Gastrocnemius medialis (tissue), 4 donors: ENCODE results near the gene PLK3. TPM values are rescaled to one million over a fixed set of nuclear protein-coding genes. Genes with fewer than 3 reads are reported as not detected.
"Not testable (repeated sequence)": the region's sequence is repeated elsewhere in the genome, so short reads cannot be mapped to it uniquely, and the experiment has no call there.

ENCODE experiments used
- ATAC-seq, 2 donors: fragments of 150-250 bp; one replicate each; pipeline ENCODE4 v1.9.1; 2016
- DNase-seq, 2 donors: peaks; one replicate each; pipeline ENCODE4 v3.0.0-alpha.2; 2019
- H3K27ac ChIP-seq, 4 donors: fragments of 200-600 bp; sonication (generic); 1 replicate in 1 of 4; 2 replicates in 3 of 4; pipeline ENCODE4 v1.5.1; 2016 to 2018; ENCODE audit warnings: mild to moderate bottlenecking in 2 of 4, moderate library complexity in 1 of 4
- H3K27me3 ChIP-seq, 3 donors: fragments of 200-600 bp; sonication (generic) in 2 of 3; 1 replicate in 1 of 3; 2 replicates in 2 of 3; pipeline versions ENCODE4 v1.5.1 to v1.6.0; 2016 to 2019; ENCODE audit warnings: mild to moderate bottlenecking in 1 of 3, moderate library complexity in 1 of 3
- H3K36me3 ChIP-seq, 2 donors: fragments of 200-600 bp; sonication (generic) in 1 of 2; one replicate each; pipeline ENCODE4 v1.5.1; 2017 to 2018
- H3K4me1 ChIP-seq, 2 donors: fragments of 200-600 bp; sonication (generic) in 1 of 2; one replicate each; pipeline ENCODE4 v1.5.1; 2016 to 2017; ENCODE audit warnings: mild to moderate bottlenecking in 2 of 2
- H3K4me3 ChIP-seq, 4 donors: fragments of 200-600 bp; sonication (generic) in 3 of 4; 1 replicate in 1 of 4; 2 replicates in 3 of 4; pipeline ENCODE4 v1.5.1; 2016 to 2019; ENCODE audit warnings: mild to moderate bottlenecking in 2 of 4
- H3K9me3 ChIP-seq, 3 donors: fragments of 200-600 bp; sonication (generic) in 2 of 3; 1 replicate in 1 of 3; 2 replicates in 2 of 3; pipeline ENCODE4 v1.5.1; 2016 to 2019
- POLR2A ChIP-seq, 2 donors: fragments of 450-650 bp; IDR thresholded peaks; one replicate each; pipeline ENCODE4 v1.6.1; 2017; ENCODE audit warnings: antibody characterized with exemption in 2 of 2, mild to moderate bottlenecking in 2 of 2, moderate library complexity in 2 of 2
- in situ Hi-C, 4 donors: fragments of 200-750 bp; cut with MboI; loops; one replicate each; pipeline versions ENCODE4 v1.15.0 to v1.8.0; 2017; ENCODE audit warnings: low sequenced_read_pairs in 4 of 4
- intact Hi-C: fragments of 100-400 bp; cut with DNase I; formaldehyde crosslinking; loops from one replicate; pipeline ENCODE4 v1.15.1; 2023; ENCODE audit warnings: low total_unique reads
- total RNA-seq, 4 donors: library from RNA; depleted of rRNA; stranded (reverse); fragments of >200 nt; gene quantifications; one replicate each; pipeline versions ENCODE4 v1.1.0 to v1.2.3, GENCODE V29; 2016
- TF ChIP-seq, protein P1 (sequence below), 5 experiments: fragments of 450-650 bp in 3 of 5; fragments of 200-600 bp in 2 of 5; sonication (generic) in 2 of 5; IDR thresholded peaks in 4 of 5; conservative IDR thresholded peaks in 1 of 5; 1 replicate in 4 of 5; 2 replicates in 1 of 5; pipeline ENCODE4 v1.5.1; 2016 to 2019; ENCODE audit warnings: antibody characterized with exemption in 5 of 5, mild to moderate bottlenecking in 3 of 5, moderate library complexity in 3 of 5

Gene PLK3
- total RNA-seq, 4 donors from 2014 or later, result 1.6 to 4.3 (median 3.6) TPM

DNA sequence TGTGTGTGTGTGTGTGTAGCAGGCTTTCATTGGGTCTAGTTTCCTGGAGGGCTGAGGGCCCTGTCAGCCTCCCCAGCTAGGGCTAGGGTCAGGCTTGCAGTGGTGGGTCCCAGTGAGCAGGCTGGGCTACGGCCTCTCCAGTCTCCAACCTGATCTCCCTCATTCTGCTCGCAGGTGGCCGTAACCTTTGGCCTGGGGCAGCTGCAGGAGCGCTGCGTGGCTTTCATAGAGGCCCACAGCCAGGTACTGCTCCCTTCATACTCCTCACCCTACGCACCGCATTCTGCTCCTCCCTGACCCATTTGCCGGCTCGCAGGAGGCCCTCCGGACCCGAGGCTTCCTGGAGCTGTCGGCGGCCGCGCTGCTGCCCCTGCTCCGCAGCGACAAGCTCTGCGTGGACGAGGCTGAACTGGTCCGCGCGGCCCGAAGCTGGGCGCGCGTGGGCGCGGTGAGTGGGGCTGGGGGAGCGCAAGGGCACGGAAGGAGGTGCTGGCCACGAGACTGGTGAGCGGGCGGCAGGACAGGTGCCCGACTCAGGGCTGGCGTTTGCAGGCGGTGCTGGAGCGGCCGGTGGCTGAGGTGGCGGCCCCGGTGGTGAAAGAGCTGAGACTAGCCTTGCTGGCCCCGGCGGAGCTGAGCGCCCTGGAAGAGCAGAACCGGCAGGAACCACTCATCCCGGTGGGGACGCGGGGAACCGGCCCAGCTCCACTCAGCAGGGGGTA is 12.8 kb downstream of the PLK3 start:
- in situ Hi-C loops (no loop called here), intact Hi-C loops (no loop called here)
- TF ChIP-seq POLR2A (IDR thresholded peaks at IDR 0.05), result no peak
- TF ChIP-seq, protein P1, sequence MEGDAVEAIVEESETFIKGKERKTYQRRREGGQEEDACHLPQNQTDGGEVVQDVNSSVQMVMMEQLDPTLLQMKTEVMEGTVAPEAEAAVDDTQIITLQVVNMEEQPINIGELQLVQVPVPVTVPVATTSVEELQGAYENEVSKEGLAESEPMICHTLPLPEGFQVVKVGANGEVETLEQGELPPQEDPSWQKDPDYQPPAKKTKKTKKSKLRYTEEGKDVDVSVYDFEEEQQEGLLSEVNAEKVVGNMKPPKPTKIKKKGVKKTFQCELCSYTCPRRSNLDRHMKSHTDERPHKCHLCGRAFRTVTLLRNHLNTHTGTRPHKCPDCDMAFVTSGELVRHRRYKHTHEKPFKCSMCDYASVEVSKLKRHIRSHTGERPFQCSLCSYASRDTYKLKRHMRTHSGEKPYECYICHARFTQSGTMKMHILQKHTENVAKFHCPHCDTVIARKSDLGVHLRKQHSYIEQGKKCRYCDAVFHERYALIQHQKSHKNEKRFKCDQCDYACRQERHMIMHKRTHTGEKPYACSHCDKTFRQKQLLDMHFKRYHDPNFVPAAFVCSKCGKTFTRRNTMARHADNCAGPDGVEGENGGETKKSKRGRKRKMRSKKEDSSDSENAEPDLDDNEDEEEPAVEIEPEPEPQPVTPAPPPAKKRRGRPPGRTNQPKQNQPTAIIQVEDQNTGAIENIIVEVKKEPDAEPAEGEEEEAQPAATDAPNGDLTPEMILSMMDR (IDR thresholded peaks at IDR 0.05 in 4 of 5, conservative IDR thresholded peaks at IDR 0.05 in 1 of 5), result no peak
- ATAC-seq, result peak in 1 of 2 donors; percentile 19
- peak overlapping the region; percentile 89 to 98 (median 94) for H3K27ac ChIP-seq
- no peaks in the 10 kb centered on the region for H3K27me3 ChIP-seq
- H3K9me3 ChIP-seq, result no peaks in the 10 kb centered on the region
- H3K36me3 ChIP-seq, result no peaks in the 10 kb centered on the region
- peak overlapping the region; percentile 70 to 92 (median 72) for H3K4me3 ChIP-seq
- H3K4me1 ChIP-seq, result peaks cover 23 to 36% of the 10 kb centered on the region in 2 donors
- DNase-seq, result no peak

DNA sequence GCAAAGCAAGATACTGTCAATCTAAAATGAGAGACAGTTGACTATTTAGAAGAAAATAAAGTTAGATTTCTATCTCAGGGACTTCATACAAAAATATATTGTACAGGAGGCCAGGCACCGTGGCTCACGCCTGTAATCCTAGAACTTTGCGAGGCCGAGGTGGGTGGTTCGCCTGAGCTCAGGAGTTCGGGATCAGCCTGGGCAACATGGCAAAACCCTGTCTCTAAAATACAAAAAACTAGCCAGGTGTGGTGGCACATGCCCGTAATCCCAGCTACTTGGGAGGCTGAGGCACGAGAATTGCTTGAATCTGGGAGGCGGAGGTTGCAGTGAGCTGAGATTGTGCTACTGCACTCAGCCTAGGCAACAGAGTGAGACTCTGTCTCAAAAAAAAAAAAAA is 15.7 kb downstream of the PLK3 start:
- ATAC-seq, intact Hi-C loops, H3K27ac ChIP-seq, H3K4me3 ChIP-seq, H3K27me3 ChIP-seq, in situ Hi-C loops, DNase-seq, H3K9me3 ChIP-seq, H3K36me3 ChIP-seq: not testable (repeated sequence)
- peaks cover 20 to 21% of the 10 kb centered on the region in 2 donors for H3K4me1 ChIP-seq

DNA sequence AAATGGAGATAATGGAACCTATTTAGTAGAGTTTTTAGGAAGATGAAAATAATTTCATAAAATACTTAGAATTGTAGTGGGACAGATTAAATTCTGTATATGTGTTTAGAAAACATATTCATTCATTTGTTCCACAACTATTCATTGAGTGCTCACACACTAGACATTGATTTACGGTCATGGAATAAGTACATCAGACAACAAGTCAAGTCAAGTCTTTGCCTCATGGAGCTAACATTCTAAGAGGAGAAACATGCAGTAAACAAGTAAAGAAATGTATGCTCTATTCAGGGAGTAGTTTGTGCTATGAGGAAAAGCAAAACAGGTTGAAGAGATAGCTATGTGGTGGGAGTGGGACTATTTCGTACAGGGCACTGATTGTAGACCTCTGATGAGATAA is 17.1 kb downstream of the PLK3 start:
- intact Hi-C loops, result no loop called here

DNA sequence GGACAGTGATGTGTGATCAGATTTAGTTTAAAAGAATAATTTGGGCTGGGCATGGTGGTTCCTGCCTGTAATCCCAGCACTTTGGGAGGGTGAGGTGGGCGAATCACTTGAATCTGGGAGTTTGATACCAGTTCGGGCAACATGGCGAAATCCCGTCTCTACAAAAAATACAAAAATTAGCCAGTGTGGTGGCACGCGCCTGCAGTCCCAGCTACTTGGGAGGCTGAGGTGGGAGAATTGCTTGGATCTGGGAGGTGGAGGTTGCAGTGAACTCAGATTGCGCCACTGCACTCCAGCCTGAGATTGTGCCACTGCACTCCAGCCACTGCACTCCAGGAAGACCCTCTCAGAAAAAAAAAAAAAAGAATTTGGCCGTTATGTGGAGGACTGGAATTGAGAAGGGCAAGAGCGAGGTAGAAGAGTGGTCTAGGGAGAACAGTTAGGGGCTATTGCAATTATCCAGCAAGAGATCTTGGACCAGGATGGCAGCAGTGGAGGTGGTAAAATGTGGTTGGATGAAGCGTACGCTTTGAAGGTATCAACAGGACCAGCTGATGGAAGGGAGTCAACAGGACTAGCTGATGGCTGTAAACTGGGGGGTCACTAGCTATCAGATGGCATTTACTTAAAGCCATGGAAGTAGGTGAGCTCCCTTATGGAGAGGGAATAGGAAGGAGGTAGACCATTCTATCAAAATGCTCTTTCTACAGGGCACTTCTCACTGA is 17.8 kb downstream of the PLK3 start:
- Histone ChIP-seq H3K36me3 (no peaks in the 10 kb centered on the region), H3K27ac (peak overlapping the region in 1 of 4 donors; percentile 86), H3K9me3 (no peaks in the 10 kb centered on the region), H3K27me3 (no peaks in the 10 kb centered on the region), H3K4me3 (no peak overlapping the region), H3K4me1 (peaks cover 15 to 19% of the 10 kb centered on the region in 2 donors)
- TF ChIP-seq, protein P1 (IDR thresholded peaks at IDR 0.05 in 4 of 5, conservative IDR thresholded peaks at IDR 0.05 in 1 of 5), result no peak
- TF ChIP-seq POLR2A (IDR thresholded peaks at IDR 0.05), result no peak
- ATAC-seq (no peak), DNase-seq (no peak)
- intact Hi-C loops (loop anchor here (2.0 kb wide), 1 partner anchor 17 kb away; the partner anchor contains the start of gene PLK3), in situ Hi-C loops (no loop called here)

More for the DNA sequence above, 17.1 kb downstream of the PLK3 start:
- H3K36me3 ChIP-seq, result no peaks in the 10 kb centered on the region
- no peak overlapping the region for H3K27ac ChIP-seq
- no peak for TF ChIP-seq POLR2A (IDR thresholded peaks at IDR 0.05)
- TF ChIP-seq, protein P1 (IDR thresholded peaks at IDR 0.05 in 4 of 5, conservative IDR thresholded peaks at IDR 0.05 in 1 of 5), result no peak
- ATAC-seq (no peak), DNase-seq (no peak)
- no peaks in the 10 kb centered on the region for H3K9me3 ChIP-seq
- peaks cover 17 to 21% of the 10 kb centered on the region in 2 donors for H3K4me1 ChIP-seq
- H3K27me3 ChIP-seq, result no peaks in the 10 kb centered on the region
- in situ Hi-C loops, result no loop called here
- H3K4me3 ChIP-seq, result no peak overlapping the region

DNA sequence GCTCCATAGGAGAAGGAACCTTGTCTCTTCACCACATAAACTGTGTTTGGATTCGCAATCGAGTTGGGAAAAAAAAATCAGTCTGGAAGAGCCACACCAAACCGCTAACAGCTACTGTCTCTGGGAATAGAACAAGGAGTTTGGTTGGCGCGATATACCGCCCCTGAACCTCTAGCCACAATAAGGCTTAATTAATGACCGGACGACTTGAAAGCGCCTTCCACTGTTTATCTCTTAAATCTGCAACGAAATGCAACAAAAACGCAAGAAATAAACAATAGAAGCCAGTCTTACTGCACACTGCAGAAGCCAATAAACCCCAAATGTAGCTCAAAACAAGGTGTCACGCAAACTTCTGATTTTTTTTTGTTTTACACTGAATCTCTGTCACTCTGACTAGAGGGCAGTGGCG is 19.0 kb downstream of the PLK3 start:
- intact Hi-C loops, result loop anchor here (2.0 kb wide), 1 partner anchor 18 kb away; the partner anchor contains the start of gene PLK3
- Histone ChIP-seq H3K27ac (peak overlapping the region; percentile 86 to 91 (median 89)), H3K4me1 (peaks cover 8 to 13% of the 10 kb centered on the region in 2 donors), H3K36me3 (no peaks in the 10 kb centered on the region), H3K9me3 (no peaks in the 10 kb centered on the region), H3K4me3 (peak overlapping the region; percentile 46 to 70 (median 64)), H3K27me3 (no peaks in the 10 kb centered on the region)
- in situ Hi-C loops, result no loop called here
- DNase-seq (no peak), ATAC-seq (peak; percentile 10 to 18)
- TF ChIP-seq POLR2A (IDR thresholded peaks at IDR 0.05), result no peak
- TF ChIP-seq, protein P1 (IDR thresholded peaks at IDR 0.05 in 4 of 5, conservative IDR thresholded peaks at IDR 0.05 in 1 of 5), result no peak
